ENCODE results near the gene ARHGAP15. TPM values are rescaled to one million over a fixed set of nuclear protein-coding genes. Genes with fewer than 3 reads are reported as not detected.

ARHGAP15 gene
- polyA plus RNA-seq, 2 donors, result 0.69 to 1.1 TPM

GRCh38 chr2:143754742-143755141 is 625.5 kb downstream of the ARHGAP15 start:
- H3K9me3 ChIP-seq (ENCODE audit: control insufficient read depth in 2 of 2, insufficient read depth in 1 of 2, low read depth in 1 of 2, low read length in 1 of 2), result no peaks in the 10 kb centered on the region
- 88% methylated on average over 1 of the region's 1 CpG for WGBS, 2 donors
- no peak overlapping the region for H3K4me3 ChIP-seq (ENCODE audit: low read depth in 1 of 2, low read length in 2 of 2)

GRCh38 chr2:143758629-143759330 is 629.6 kb downstream of the ARHGAP15 start:
- no peak overlapping the region for H3K4me3 ChIP-seq (ENCODE audit: low read depth in 1 of 2, low read length in 2 of 2)
- no peaks in the 10 kb centered on the region for H3K9me3 ChIP-seq (ENCODE audit: control insufficient read depth in 2 of 2, insufficient read depth in 1 of 2, low read depth in 1 of 2, low read length in 1 of 2)
- H3K27ac ChIP-seq (ENCODE audit: low read depth in 2 of 2, low read length in 1 of 2), result no peak overlapping the region
- no peaks in the 10 kb centered on the region for H3K36me3 ChIP-seq (ENCODE audit: control insufficient read depth in 2 of 2, insufficient read depth in 2 of 2, low read length in 1 of 2)
- no peaks in the 10 kb centered on the region for H3K4me1 ChIP-seq (ENCODE audit: control insufficient read depth in 2 of 2, insufficient read depth in 2 of 2, low read length in 1 of 2)
- no peaks in the 10 kb centered on the region for H3K27me3 ChIP-seq (ENCODE audit: control insufficient read depth in 1 of 2, insufficient read depth in 2 of 2, low read length in 2 of 2)
- 79 to 85% methylated on average over 3 of the region's 3 CpGs for WGBS, 2 donors

More at GRCh38 chr2:143754742-143755141, 625.5 kb downstream of the ARHGAP15 start:
- Histone ChIP-seq H3K4me1 (ENCODE audit: control insufficient read depth in 2 of 2, insufficient read depth in 2 of 2, low read length in 1 of 2) (no peaks in the 10 kb centered on the region), H3K36me3 (ENCODE audit: control insufficient read depth in 2 of 2, insufficient read depth in 2 of 2, low read length in 1 of 2) (no peaks in the 10 kb centered on the region), H3K27me3 (ENCODE audit: control insufficient read depth in 1 of 2, insufficient read depth in 2 of 2, low read length in 2 of 2) (no peaks in the 10 kb centered on the region), H3K27ac (ENCODE audit: low read depth in 2 of 2, low read length in 1 of 2) (no peak overlapping the region)

DNA sequence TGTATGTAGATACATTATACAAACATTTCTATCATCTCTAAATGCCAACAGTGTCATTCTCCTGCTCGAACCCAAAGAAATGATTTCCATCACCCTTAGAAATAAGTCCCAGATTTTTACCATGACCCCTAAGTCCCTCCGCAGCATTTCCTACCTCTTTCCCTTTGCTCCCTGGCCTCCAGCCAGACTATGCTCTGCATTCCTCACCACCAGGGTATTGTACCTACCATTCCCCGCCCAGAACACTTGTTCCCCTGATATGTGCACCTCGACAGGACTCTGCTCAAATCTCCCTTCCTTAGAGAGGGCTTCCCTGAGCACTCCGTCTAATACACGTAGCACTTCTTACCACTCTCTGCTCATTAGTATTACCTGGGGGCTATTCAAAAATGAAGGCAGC is 630.2 kb downstream of the ARHGAP15 start:
- no peak overlapping the region for H3K27ac ChIP-seq (ENCODE audit: low read depth in 2 of 2, low read length in 1 of 2)
- H3K4me1 ChIP-seq (ENCODE audit: control insufficient read depth in 2 of 2, insufficient read depth in 2 of 2, low read length in 1 of 2), result no peaks in the 10 kb centered on the region
- H3K4me3 ChIP-seq (ENCODE audit: low read depth in 1 of 2, low read length in 2 of 2), result no peak overlapping the region
- WGBS, 2 donors, result 83 to 88% methylated on average over 6 of the region's 6 CpGs
- no peaks in the 10 kb centered on the region for H3K27me3 ChIP-seq (ENCODE audit: control insufficient read depth in 1 of 2, insufficient read depth in 2 of 2, low read length in 2 of 2)
- no peaks in the 10 kb centered on the region for H3K36me3 ChIP-seq (ENCODE audit: control insufficient read depth in 2 of 2, insufficient read depth in 2 of 2, low read length in 1 of 2)
- H3K9me3 ChIP-seq (ENCODE audit: control insufficient read depth in 2 of 2, insufficient read depth in 1 of 2, low read depth in 1 of 2, low read length in 1 of 2), result no peaks in the 10 kb centered on the region

DNA sequence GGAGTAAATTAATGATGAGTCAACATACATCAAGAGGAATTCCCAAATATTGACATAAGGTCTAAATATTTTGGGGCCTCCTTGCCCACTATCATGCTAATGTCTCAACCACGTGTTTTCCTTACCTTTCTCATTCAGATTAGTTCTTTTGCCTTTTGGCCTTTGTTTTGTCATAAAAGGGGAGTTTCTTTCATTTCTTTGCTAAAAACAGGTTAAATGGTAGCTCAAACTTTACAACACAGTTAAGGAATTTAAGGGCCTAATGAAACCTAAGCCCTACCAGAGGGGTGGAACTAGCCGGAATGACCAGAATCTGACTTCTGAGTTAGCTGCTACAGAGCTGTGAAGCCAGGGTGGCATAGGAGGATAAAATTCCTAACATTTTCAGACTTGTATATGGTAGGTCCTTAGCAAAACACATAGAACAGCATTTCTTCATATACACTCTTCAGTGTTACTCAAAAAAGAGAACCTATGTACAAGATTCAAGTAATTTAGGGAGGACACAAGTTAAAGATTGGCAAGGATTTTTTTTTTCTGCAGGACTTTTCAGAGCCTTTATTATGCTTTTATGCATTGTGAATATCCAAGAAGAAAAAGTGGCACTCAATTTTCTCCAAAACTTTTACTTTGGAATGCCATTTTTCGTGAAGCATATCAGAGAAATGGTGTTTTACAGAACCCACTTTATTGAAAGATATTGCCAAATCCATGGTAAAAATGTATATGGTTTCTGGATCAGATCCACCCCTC is 633.1 kb downstream of the ARHGAP15 start:
- H3K4me3 ChIP-seq (ENCODE audit: low read depth in 1 of 2, low read length in 2 of 2), result no peak overlapping the region
- 89% methylated on average over 3 of the region's 3 CpGs for WGBS, 2 donors

DNA sequence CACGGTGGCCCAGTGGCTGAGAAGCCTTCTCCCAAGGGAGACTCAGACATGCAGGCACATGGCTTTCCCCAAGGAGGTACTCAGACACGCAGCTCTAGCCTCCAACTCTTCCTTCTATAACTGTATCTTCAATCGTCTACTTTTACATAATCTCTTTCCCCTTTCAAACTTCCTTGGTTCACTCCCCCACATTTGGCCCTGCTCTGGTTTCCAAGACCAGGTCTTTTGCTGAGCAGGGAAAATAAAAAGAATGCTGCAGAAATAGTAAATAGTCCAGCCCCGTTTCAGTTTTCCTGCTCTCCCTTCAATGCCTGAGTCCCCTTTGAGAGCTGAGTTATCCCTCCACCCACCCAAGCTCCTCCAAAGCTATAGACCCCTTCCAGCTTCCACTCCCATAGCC is 635.0 kb downstream of the ARHGAP15 start:
- no peaks in the 10 kb centered on the region for H3K27me3 ChIP-seq (ENCODE audit: control insufficient read depth in 1 of 2, insufficient read depth in 2 of 2, low read length in 2 of 2)
- no peaks in the 10 kb centered on the region for H3K9me3 ChIP-seq (ENCODE audit: control insufficient read depth in 2 of 2, insufficient read depth in 1 of 2, low read depth in 1 of 2, low read length in 1 of 2)
- 71 to 72% methylated on average over 4 of the region's 4 CpGs for WGBS, 2 donors
- H3K36me3 ChIP-seq (ENCODE audit: control insufficient read depth in 2 of 2, insufficient read depth in 2 of 2, low read length in 1 of 2), result no peaks in the 10 kb centered on the region
- H3K4me3 ChIP-seq (ENCODE audit: low read depth in 1 of 2, low read length in 2 of 2), result no peak overlapping the region
- no peaks in the 10 kb centered on the region for H3K4me1 ChIP-seq (ENCODE audit: control insufficient read depth in 2 of 2, insufficient read depth in 2 of 2, low read length in 1 of 2)
- H3K27ac ChIP-seq (ENCODE audit: low read depth in 2 of 2, low read length in 1 of 2), result no peak overlapping the region

More for the DNA sequence above, 633.1 kb downstream of the ARHGAP15 start:
- no peaks in the 10 kb centered on the region for H3K36me3 ChIP-seq (ENCODE audit: control insufficient read depth in 2 of 2, insufficient read depth in 2 of 2, low read length in 1 of 2)
- H3K4me1 ChIP-seq (ENCODE audit: control insufficient read depth in 2 of 2, insufficient read depth in 2 of 2, low read length in 1 of 2), result no peaks in the 10 kb centered on the region
- no peaks in the 10 kb centered on the region for H3K27me3 ChIP-seq (ENCODE audit: control insufficient read depth in 1 of 2, insufficient read depth in 2 of 2, low read length in 2 of 2)
- H3K9me3 ChIP-seq (ENCODE audit: control insufficient read depth in 2 of 2, insufficient read depth in 1 of 2, low read depth in 1 of 2, low read length in 1 of 2), result no peaks in the 10 kb centered on the region
- no peak overlapping the region for H3K27ac ChIP-seq (ENCODE audit: low read depth in 2 of 2, low read length in 1 of 2)

GRCh38 chr2:143764706-143765105 is 635.5 kb downstream of the ARHGAP15 start:
- H3K27me3 ChIP-seq (ENCODE audit: control insufficient read depth in 1 of 2, insufficient read depth in 2 of 2, low read length in 2 of 2), result no peaks in the 10 kb centered on the region
- H3K36me3 ChIP-seq (ENCODE audit: control insufficient read depth in 2 of 2, insufficient read depth in 2 of 2, low read length in 1 of 2), result no peaks in the 10 kb centered on the region
- no peaks in the 10 kb centered on the region for H3K4me1 ChIP-seq (ENCODE audit: control insufficient read depth in 2 of 2, insufficient read depth in 2 of 2, low read length in 1 of 2)
- H3K4me3 ChIP-seq (ENCODE audit: low read depth in 1 of 2, low read length in 2 of 2), result no peak overlapping the region
- H3K9me3 ChIP-seq (ENCODE audit: control insufficient read depth in 2 of 2, insufficient read depth in 1 of 2, low read depth in 1 of 2, low read length in 1 of 2), result no peaks in the 10 kb centered on the region
- no peak overlapping the region for H3K27ac ChIP-seq (ENCODE audit: low read depth in 2 of 2, low read length in 1 of 2)

DNA sequence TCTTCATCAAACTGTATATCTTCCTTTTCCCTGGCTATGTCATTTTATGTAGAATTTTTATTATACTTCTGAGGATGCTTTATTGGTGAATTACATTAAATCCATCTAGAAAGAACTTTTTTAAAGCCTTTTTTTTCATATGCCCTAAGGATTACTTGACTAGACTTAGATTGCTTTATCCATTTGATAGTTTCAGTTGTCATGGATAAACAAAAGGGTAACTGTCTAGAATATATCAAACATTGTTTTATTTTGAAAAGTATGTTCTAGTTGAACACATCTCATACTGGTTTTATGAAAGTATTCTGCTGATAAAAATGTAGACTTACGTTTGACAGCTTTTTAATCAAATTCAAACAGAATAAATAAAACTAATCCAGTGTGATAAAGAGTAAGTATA is 639.8 kb downstream of the ARHGAP15 start:
- no peaks in the 10 kb centered on the region for H3K27me3 ChIP-seq (ENCODE audit: control insufficient read depth in 1 of 2, insufficient read depth in 2 of 2, low read length in 2 of 2)
- no peaks in the 10 kb centered on the region for H3K36me3 ChIP-seq (ENCODE audit: control insufficient read depth in 2 of 2, insufficient read depth in 2 of 2, low read length in 1 of 2)
- 59 to 66% methylated on average over 1 of the region's 1 CpG for WGBS, 2 donors
- no peak overlapping the region for H3K4me3 ChIP-seq (ENCODE audit: low read depth in 1 of 2, low read length in 2 of 2)
- H3K27ac ChIP-seq (ENCODE audit: low read depth in 2 of 2, low read length in 1 of 2), result no peak overlapping the region
- H3K9me3 ChIP-seq (ENCODE audit: control insufficient read depth in 2 of 2, insufficient read depth in 1 of 2, low read depth in 1 of 2, low read length in 1 of 2), result no peaks in the 10 kb centered on the region
- no peaks in the 10 kb centered on the region for H3K4me1 ChIP-seq (ENCODE audit: control insufficient read depth in 2 of 2, insufficient read depth in 2 of 2, low read length in 1 of 2)

DNA sequence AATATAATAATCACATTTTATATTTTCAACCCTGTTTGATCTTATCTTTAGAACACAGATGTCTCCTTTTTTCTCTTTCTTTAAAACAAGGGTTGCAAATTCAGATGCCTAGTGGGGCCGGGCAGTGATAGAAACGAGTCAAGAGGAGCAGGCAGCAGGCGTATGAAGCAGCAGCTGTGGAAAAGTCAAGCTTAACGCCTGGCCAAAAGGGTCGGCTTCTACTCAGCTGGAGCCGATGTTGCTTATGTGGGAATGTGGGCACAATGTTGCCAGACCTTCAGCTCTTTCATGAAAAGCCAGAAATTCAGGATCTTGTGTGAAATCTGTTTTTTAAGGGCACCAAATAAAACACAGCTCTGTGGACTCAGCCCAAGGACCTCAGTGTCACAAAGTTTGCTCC is 642.7 kb downstream of the ARHGAP15 start:
- H3K4me1 ChIP-seq (ENCODE audit: control insufficient read depth in 2 of 2, insufficient read depth in 2 of 2, low read length in 1 of 2), result no peaks in the 10 kb centered on the region
- no peak overlapping the region for H3K27ac ChIP-seq (ENCODE audit: low read depth in 2 of 2, low read length in 1 of 2)
- H3K27me3 ChIP-seq (ENCODE audit: control insufficient read depth in 1 of 2, insufficient read depth in 2 of 2, low read length in 2 of 2), result no peaks in the 10 kb centered on the region
- H3K9me3 ChIP-seq (ENCODE audit: control insufficient read depth in 2 of 2, insufficient read depth in 1 of 2, low read depth in 1 of 2, low read length in 1 of 2), result no peaks in the 10 kb centered on the region
- no peak overlapping the region for H3K4me3 ChIP-seq (ENCODE audit: low read depth in 1 of 2, low read length in 2 of 2)
- WGBS, 2 donors, result 71 to 75% methylated on average over 6 of the region's 6 CpGs
- H3K36me3 ChIP-seq (ENCODE audit: control insufficient read depth in 2 of 2, insufficient read depth in 2 of 2, low read length in 1 of 2), result no peaks in the 10 kb centered on the region

- Histone ChIP-seq H3K27ac (ENCODE audit: low read depth in 2 of 2, low read length in 1 of 2) (no peak overlapping the region), H3K27me3 (ENCODE audit: control insufficient read depth in 1 of 2, insufficient read depth in 2 of 2, low read length in 2 of 2) (no peaks in the 10 kb centered on the region), H3K36me3 (ENCODE audit: control insufficient read depth in 2 of 2, insufficient read depth in 2 of 2, low read length in 1 of 2) (no peaks in the 10 kb centered on the region), H3K9me3 (ENCODE audit: control insufficient read depth in 2 of 2, insufficient read depth in 1 of 2, low read depth in 1 of 2, low read length in 1 of 2) (no peaks in the 10 kb centered on the region), H3K4me3 (ENCODE audit: low read depth in 1 of 2, low read length in 2 of 2) (no peak overlapping the region), H3K4me1 (ENCODE audit: control insufficient read depth in 2 of 2, insufficient read depth in 2 of 2, low read length in 1 of 2) (no peaks in the 10 kb centered on the region)
- 90 to 92% methylated on average over 4 of the region's 4 CpGs for WGBS, 2 donors
These were observed 647.5 kb downstream of the ARHGAP15 start for GRCh38 chr2:143776526-143777297.
